Hematopoietic multipotent progenitor cell treated with erythropoietin and hydrocortisone succinate and interleukin-3 and kit ligand, for 4 days (in vitro differentiated cells): Measurements from ENCODE around the gene LYPD6B.

Experiments
- DNase-seq: peaks from one replicate; pipeline ENCODE4 v3.0.0-alpha.2; 2015

The LYPD6B gene

DNA sequence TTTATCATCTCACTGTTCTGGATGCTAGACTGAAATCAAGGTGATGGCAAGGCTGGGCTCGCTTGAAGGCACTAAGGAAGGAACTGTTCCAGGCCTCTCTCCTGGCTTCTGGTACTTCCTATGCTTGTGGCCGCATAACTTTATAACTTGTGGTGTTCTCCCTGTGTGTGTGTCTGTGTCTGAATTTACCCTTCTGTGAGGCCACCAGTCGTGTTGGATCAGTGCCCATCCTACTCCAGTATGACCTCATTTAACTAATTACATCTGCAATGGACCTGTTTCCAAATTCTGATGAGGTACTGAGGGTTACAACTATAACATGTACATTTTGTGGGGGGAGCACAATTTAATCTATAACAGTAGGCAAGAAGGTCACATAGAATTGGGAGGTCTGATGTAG is 41.6 kb downstream of the LYPD6B start:
- no peak for DNase-seq

- DNase-seq: no peak
Measured at GRCh38 chr2:149080971-149081370, 42.5 kb downstream of the LYPD6B start.

- DNase-seq: no peak
Measured at GRCh38 chr2:149082079-149082478, 43.6 kb downstream of the LYPD6B start.

GRCh38 chr2:149082735-149083134 is 44.2 kb downstream of the LYPD6B start:
- no peak for DNase-seq

GRCh38 chr2:149084924-149085795 is 46.7 kb downstream of the LYPD6B start:
- DNase-seq: peak; percentile 53

GRCh38 chr2:149087751-149088150 is 49.3 kb downstream of the LYPD6B start:
- peak; percentile 22 for DNase-seq

DNA sequence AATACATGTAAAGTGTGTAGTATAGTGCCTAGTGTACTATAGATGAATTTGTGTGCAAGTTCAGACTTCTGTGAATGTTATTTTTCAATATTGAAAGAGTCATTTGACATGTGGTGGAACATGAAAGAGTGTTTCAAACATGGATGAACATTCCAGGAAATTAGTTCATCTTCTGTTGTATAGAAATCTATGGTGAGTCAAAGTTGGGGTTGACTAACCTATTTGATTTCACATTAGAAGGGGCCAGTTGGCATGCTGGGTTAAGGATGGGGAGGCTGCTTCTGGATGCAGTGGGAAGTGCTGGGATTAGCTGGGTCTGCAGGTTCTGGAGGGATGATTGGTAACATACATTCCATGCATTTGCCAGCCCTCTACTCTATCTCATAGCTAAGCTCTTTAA is 50.6 kb downstream of the LYPD6B start:
- no peak for DNase-seq

- DNase-seq: no peak
Measured at GRCh38 chr2:149090706-149091105, 52.2 kb downstream of the LYPD6B start.

- no peak for DNase-seq
Measured at GRCh38 chr2:149093579-149093978, 55.1 kb downstream of the LYPD6B start.

DNA sequence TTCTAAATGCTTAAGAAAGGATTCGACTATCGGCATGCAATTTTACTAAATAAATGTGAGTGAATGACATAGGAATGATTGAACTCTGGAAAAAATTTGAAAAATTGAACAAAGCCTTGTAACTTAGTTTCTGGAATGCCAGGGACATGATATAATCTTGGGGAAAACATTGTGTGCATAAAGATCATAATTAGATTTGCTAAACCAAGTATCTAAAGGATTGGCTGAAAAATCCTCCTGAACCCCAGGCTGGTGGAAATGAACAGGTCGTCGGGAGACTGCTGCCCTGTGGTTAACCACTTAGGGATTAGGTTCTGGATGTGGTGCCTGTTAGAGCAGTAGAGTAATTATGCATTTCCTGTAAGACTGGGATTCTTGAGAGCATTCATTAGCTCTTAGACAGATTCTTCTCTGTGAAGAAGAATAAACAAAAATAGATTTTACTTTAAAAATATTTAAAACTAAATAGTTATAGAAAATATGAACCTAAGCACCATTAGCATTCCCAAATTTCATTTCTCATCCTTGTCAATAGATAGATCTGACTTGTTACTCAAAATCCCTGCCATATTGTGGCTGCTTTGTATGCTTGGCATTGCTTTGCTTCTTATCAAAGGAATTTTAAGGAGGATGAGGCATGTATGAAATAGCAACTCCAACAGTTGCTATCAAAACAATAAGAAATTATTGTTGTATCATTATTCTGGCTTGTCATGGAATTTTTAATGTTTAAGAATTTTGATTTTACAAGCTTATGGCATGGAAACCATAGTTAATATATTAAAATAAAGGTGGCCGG is 55.9 kb downstream of the LYPD6B start:
- no peak for DNase-seq

DNA sequence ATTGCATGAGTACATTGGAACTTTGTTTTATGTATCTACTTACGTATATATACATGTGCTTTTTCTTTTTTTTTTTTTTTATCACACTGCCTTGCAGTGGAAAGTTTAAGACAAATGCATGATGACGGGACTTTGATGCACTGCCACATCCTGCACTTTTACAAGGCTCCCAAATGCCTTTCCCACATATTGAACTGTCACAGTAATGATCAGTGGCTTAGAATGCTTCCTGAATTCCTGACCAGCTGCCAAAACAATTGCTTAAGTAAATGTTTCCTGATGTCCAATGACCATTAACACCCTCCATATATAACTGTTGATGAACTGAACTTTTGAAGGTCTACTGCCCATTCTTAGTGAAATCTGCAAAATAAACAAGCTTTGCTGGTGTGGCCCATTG is 60.2 kb downstream of the LYPD6B start:
- DNase-seq: no peak

GRCh38 chr2:149099298-149099697 is 60.8 kb downstream of the LYPD6B start:
- DNase-seq: no peak

GRCh38 chr2:149100739-149101699 is 62.5 kb downstream of the LYPD6B start:
- no peak for DNase-seq

GRCh38 chr2:149101818-149102217 is 63.3 kb downstream of the LYPD6B start:
- no peak for DNase-seq

GRCh38 chr2:149103081-149103620 is 64.7 kb downstream of the LYPD6B start:
- DNase-seq: no peak

GRCh38 chr2:149104221-149104620 is 65.7 kb downstream of the LYPD6B start:
- DNase-seq: no peak

GRCh38 chr2:149112068-149112467 is 73.6 kb downstream of the LYPD6B start:
- DNase-seq: no peak

DNA sequence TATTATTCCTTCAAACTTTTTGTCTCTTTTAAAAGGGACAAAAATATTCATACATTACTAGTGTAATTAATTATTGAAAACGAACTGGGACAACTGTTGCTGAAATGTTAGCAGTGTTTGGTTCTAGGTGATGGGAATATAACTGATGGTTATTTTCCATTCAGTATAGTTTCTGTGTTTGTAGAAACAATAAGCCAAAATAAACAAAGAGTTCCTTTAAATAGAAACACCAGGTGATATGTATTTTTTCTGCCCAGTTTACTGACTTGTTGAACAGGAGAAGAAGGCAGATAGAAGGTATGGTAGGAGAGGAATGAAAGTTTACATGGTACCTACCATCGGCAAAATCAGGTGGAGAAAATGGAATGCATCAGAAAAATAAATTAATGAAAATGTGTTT is 74.2 kb downstream of the LYPD6B start:
- no peak for DNase-seq

DNA sequence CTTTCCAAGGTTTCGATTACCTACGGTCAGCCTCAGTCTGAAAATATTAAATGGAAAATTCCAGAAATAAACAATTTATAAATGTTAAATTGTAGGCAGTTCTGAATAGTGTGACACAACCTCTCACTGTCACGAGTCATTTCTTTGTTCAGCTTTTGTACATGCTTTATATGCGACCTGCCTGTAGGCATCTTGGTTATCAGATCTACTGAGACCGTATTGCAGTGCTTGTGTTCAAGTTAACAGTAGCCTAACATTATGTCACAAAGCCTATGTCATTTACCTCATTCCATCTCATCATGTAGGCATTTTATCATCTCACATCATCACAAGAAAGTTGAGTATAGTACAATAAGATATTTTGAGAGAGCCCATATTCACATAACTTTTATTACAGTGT is 77.3 kb downstream of the LYPD6B start:
- no peak for DNase-seq

DNA sequence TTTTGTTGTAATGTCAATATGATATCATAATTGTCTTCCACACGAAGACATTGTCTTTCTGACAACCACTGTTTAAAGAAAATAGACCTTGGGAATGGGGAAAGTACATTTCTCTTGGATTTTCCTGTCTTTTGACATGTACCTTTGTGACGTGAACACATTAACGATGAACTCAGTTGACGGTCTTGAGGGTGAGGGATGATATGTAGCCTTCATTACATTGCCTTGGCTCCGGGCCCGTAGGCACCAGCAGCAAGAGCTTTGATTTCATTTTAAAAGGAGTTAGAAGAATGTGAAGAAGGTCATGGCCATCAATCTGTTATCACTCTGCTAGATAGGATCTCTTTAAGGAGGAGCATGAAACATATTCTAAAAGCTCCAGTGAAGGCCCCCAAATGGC is 80.9 kb downstream of the LYPD6B start:
- DNase-seq: no peak

- no peak for DNase-seq
Measured at GRCh38 chr2:149122516-149122915, 84.0 kb downstream of the LYPD6B start.

DNA sequence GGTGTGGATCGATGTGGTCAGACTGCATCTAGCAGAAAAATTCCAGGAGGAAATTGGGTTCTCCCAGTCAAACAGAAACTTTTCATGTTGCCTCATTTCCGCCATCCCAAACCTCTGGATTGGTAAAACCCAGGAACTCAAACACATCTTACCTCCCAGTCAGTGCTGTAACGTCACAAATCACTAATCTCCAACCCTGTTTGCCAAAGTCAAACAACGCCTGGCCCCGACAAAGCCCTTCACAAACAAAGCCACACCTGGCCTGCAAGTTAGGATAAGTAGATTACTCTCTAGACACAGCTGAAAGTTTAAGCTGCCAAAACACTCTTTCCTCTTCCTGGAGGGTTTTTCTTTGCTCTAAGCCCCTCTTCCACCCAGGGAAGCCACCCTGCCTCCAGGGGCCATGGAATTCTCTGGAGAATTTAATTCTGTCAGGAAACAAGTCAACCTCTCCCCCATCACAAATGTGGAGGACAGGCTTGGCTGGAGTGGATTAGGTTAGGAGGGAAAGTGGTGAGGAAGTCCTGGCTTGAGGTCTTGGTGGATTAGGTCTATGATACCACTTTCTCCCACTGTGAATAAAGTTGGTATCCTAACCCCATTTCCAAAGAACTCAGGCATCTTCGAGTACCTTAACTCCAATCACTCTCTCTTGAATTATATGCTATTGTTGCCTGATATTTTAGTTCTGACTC is 86.7 kb downstream of the LYPD6B start:
- no peak for DNase-seq
